ENCODE measurements around the gene ARSJ. TPM values are rescaled to one million over a fixed set of nuclear protein-coding genes. Genes with fewer than 3 reads are reported as not detected.

ARSJ gene
- total RNA-seq, 1 experiment from 2014 or later, result 50.7 TPM

- ChIA-PET POLR2A (interaction anchor here (0.6 to 0.9 kb wide), 4 partner anchors 13 to 40 kb away, joined by 3 read pairs; no protein-coding TSS in a partner anchor), CTCF (interaction anchor here (0.5 to 1.2 kb wide), 3 partner anchors 46 to 544 kb away, joined by 3 to 4 read pairs (median 3); no protein-coding TSS in a partner anchor)
- H3K27me3 Mint-ChIP-seq (ENCODE audit: insufficient read depth, unreplicated experiment), result no peaks in the 10 kb centered on the region
- intact Hi-C loops (cut with micrococcal nuclease), result no loop called here
- no peaks in the 10 kb centered on the region for H3K36me3 Mint-ChIP-seq (ENCODE audit: insufficient read depth, unreplicated experiment)
- DNase-seq (ENCODE audit: unreplicated experiment), result peak; percentile 34
- peaks cover 35% of the 10 kb centered on the region for H3K4me1 Mint-ChIP-seq (ENCODE audit: insufficient read depth, unreplicated experiment)
- H3K27ac Mint-ChIP-seq (ENCODE audit: low read depth, unreplicated experiment), result peak overlapping the region; percentile 20
- H3K9me3 Mint-ChIP-seq (ENCODE audit: unreplicated experiment), result no peaks in the 10 kb centered on the region
- H3K4me3 Mint-ChIP-seq (ENCODE audit: unreplicated experiment), result no peak overlapping the region
- no peak for TF ChIP-seq CTCF (IDR thresholded peaks at IDR 0.05; ENCODE audit: unreplicated experiment)
- no TSS peak for BruUV-seq (replicated peaks)
Measured at GRCh38 chr4:113919611-113920010, 59.8 kb downstream of the ARSJ start.

GRCh38 chr4:113919145-113919544 lies 60.3 kb downstream of the ARSJ start:
- CTCF ChIA-PET, result interaction anchor here (0.5 to 1.2 kb wide), 3 partner anchors 45 to 483 kb away, joined by 3 to 4 read pairs (median 3); no protein-coding TSS in a partner anchor
- Mint-ChIP-seq H3K27ac (ENCODE audit: low read depth, unreplicated experiment) (peak overlapping the region; percentile 20), H3K27me3 (ENCODE audit: insufficient read depth, unreplicated experiment) (no peaks in the 10 kb centered on the region), H3K4me1 (ENCODE audit: insufficient read depth, unreplicated experiment) (peaks cover 35% of the 10 kb centered on the region), H3K9me3 (ENCODE audit: unreplicated experiment) (no peaks in the 10 kb centered on the region), H3K36me3 (ENCODE audit: insufficient read depth, unreplicated experiment) (no peaks in the 10 kb centered on the region), H3K4me3 (ENCODE audit: unreplicated experiment) (no peak overlapping the region)
- no TSS peak for BruUV-seq (replicated peaks)
- DNase-seq (ENCODE audit: unreplicated experiment), result no peak
- intact Hi-C loops (cut with micrococcal nuclease), result no loop called here
- no peak for TF ChIP-seq CTCF (IDR thresholded peaks at IDR 0.05; ENCODE audit: unreplicated experiment)
- POLR2A ChIA-PET, result interaction anchor here (0.6 to 1.1 kb wide), 3 partner anchors 38 to 92 kb away, joined by 3 read pairs; no protein-coding TSS in a partner anchor

GRCh38 chr4:113908829-113909228 lies 70.6 kb downstream of the ARSJ start:
- no peak for DNase-seq (ENCODE audit: unreplicated experiment)

GRCh38 chr4:113907559-113907958 lies 71.9 kb downstream of the ARSJ start:
- Mint-ChIP-seq H3K27ac (ENCODE audit: low read depth, unreplicated experiment) (no peak overlapping the region), H3K27me3 (ENCODE audit: insufficient read depth, unreplicated experiment) (no peaks in the 10 kb centered on the region), H3K9me3 (ENCODE audit: unreplicated experiment) (no peaks in the 10 kb centered on the region), H3K4me3 (ENCODE audit: unreplicated experiment) (no peak overlapping the region), H3K4me1 (ENCODE audit: insufficient read depth, unreplicated experiment) (no peaks in the 10 kb centered on the region), H3K36me3 (ENCODE audit: insufficient read depth, unreplicated experiment) (peaks cover 11% of the 10 kb centered on the region)
- DNase-seq (ENCODE audit: unreplicated experiment), result no peak
- TF ChIP-seq CTCF (IDR thresholded peaks at IDR 0.05; ENCODE audit: unreplicated experiment), result no peak
- no TSS peak for BruUV-seq (replicated peaks)
- intact Hi-C loops (cut with micrococcal nuclease), result loop anchor here (10.0 kb wide), 1 partner anchor 467 kb away; no protein-coding TSS in a partner anchor
- ChIA-PET CTCF (interaction anchor here (0.6 to 0.7 kb wide), 2 partner anchors 21 to 36 kb away, joined by 3 read pairs; no protein-coding TSS in a partner anchor), POLR2A (no interaction called here)

More at GRCh38 chr4:113908829-113909228, 70.6 kb downstream of the ARSJ start:
- BruUV-seq (replicated peaks), result no TSS peak
- Mint-ChIP-seq H3K27ac (ENCODE audit: low read depth, unreplicated experiment) (peak overlapping the region; percentile 18), H3K4me3 (ENCODE audit: unreplicated experiment) (no peak overlapping the region), H3K9me3 (ENCODE audit: unreplicated experiment) (no peaks in the 10 kb centered on the region), H3K27me3 (ENCODE audit: insufficient read depth, unreplicated experiment) (no peaks in the 10 kb centered on the region), H3K4me1 (ENCODE audit: insufficient read depth, unreplicated experiment) (no peaks in the 10 kb centered on the region), H3K36me3 (ENCODE audit: insufficient read depth, unreplicated experiment) (peaks cover 4% of the 10 kb centered on the region)
- intact Hi-C loops (cut with micrococcal nuclease), result loop anchor here (10.0 kb wide), 1 partner anchor 466 kb away; no protein-coding TSS in a partner anchor
- no peak for TF ChIP-seq CTCF (IDR thresholded peaks at IDR 0.05; ENCODE audit: unreplicated experiment)
- ChIA-PET CTCF (no interaction called here), POLR2A (no interaction called here)
